ENCODE data around the gene ZNF81. TPM values are rescaled to one million over a fixed set of nuclear protein-coding genes. Genes with fewer than 3 reads are reported as not detected.

The ZNF81 gene
- total and polyA plus RNA-seq, 10 donors, result 1.2 to 17.1 (median 12.9) TPM

DNA sequence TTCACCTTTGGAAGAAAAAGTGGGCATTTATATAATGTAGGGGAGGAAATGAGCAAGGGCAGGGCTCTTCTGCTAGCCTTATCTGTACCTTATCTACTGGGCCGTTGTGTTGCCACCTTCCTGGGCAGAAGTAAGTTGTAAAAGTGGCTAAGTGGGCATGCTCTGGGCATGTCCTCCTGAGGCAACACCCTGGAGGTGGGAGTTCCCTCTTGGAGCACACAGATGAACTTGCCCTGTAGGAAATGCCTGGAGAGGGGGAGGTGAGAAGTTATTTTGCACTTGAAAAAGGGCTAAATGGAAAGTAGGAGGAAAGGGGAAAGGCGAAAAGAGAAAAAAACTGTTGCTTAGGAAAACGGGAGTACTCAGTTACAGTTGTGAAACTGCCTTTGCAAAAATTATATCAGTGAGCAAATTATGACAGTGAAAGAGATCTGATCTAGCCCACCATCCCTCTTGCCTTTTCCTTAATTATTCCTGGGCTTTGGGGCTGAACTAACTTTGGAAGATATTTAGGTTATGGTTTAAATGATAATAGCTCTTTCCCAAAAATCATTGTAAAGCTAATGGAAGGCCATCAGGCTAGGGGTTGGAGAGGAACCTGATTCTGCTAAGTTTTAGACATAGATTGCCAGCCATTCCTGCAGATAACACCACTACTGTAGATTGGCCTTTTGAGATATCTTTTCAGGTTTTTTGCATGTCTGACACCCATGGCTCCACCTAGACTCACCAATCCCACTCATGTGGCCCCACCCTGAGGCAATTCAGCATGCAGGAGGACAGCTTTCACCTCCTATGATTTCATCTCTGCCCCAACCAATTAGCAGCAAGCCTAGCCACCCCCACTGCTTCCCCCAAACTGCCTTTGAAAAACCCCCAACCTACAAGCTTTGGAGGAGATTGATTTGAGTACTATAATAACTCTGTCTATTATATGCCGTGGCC lies 20.5 kb upstream of the ZNF81 start:
- no peak for DNase-seq

DNA sequence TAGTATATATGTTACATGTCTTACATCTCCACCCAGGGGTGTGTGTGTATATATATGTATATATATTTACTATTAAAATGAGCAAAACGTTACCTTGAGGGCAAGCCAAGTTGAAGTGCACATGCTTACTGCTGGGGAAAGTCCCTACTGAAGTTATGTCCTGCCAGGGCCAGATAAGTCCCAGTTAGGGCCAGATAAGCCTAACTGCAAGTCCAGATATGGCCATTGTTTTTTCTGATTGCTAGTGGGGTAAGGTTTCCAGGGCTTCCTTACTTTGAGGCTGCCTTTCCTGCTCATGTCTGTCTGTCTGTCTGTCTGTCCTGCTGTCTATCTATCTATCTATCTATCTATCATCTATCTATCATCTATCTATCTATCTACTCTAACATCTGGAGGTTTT lies 19.3 kb upstream of the ZNF81 start:
- intact Hi-C loops (cut with DNase I; ENCODE audit: low total_unique reads), result no loop called here
- Histone ChIP-seq H3K4me3 (no peak overlapping the region), H3K27me3 (replicated peaks in 1 of 7) (peaks cover 0 to 6% (median 0%) of the 10 kb centered on the region in 7 donors), H3K27ac (no peak overlapping the region), H3K36me3 (no peaks in the 10 kb centered on the region), H3K9me3 (no peaks in the 10 kb centered on the region), H3K4me1 (peaks cover 0 to 16% (median 0%) of the 10 kb centered on the region in 6 donors)
- no peak for DNase-seq
- TF ChIP-seq POLR2AphosphoS5 (IDR thresholded peaks at IDR 0.05), result no peak
- no peak for TF ChIP-seq POLR2A (IDR thresholded peaks at IDR 0.05)
- TF ChIP-seq, protein P1, sequence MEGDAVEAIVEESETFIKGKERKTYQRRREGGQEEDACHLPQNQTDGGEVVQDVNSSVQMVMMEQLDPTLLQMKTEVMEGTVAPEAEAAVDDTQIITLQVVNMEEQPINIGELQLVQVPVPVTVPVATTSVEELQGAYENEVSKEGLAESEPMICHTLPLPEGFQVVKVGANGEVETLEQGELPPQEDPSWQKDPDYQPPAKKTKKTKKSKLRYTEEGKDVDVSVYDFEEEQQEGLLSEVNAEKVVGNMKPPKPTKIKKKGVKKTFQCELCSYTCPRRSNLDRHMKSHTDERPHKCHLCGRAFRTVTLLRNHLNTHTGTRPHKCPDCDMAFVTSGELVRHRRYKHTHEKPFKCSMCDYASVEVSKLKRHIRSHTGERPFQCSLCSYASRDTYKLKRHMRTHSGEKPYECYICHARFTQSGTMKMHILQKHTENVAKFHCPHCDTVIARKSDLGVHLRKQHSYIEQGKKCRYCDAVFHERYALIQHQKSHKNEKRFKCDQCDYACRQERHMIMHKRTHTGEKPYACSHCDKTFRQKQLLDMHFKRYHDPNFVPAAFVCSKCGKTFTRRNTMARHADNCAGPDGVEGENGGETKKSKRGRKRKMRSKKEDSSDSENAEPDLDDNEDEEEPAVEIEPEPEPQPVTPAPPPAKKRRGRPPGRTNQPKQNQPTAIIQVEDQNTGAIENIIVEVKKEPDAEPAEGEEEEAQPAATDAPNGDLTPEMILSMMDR (IDR thresholded peaks at IDR 0.05 in 8 of 11, conservative IDR thresholded peaks at IDR 0.05 in 3 of 11), result no peak
- WGBS, 5 donors, result 0 to 14% (median 11%) methylated on average over 1 of the region's 1 CpG

More for the DNA sequence above, 20.5 kb upstream of the ZNF81 start:
- intact Hi-C loops (cut with DNase I; ENCODE audit: low total_unique reads), result no loop called here
- H3K9me3 ChIP-seq, result no peaks in the 10 kb centered on the region
- H3K27me3 ChIP-seq (replicated peaks in 1 of 7), result peaks cover 0 to 6% (median 0%) of the 10 kb centered on the region in 7 donors
- WGBS, 5 donors, result 39 to 43% (median 39%) methylated on average over 4 of the region's 4 CpGs
- no peak overlapping the region for H3K4me3 ChIP-seq
- H3K27ac ChIP-seq, result no peak overlapping the region
- TF ChIP-seq, protein P1 (IDR thresholded peaks at IDR 0.05 in 8 of 11, conservative IDR thresholded peaks at IDR 0.05 in 3 of 11), result no peak
- TF ChIP-seq POLR2A (IDR thresholded peaks at IDR 0.05), result no peak
- TF ChIP-seq POLR2AphosphoS5 (IDR thresholded peaks at IDR 0.05), result no peak
- H3K36me3 ChIP-seq, result no peaks in the 10 kb centered on the region
- peaks cover 0 to 16% (median 0%) of the 10 kb centered on the region in 6 donors for H3K4me1 ChIP-seq

DNA sequence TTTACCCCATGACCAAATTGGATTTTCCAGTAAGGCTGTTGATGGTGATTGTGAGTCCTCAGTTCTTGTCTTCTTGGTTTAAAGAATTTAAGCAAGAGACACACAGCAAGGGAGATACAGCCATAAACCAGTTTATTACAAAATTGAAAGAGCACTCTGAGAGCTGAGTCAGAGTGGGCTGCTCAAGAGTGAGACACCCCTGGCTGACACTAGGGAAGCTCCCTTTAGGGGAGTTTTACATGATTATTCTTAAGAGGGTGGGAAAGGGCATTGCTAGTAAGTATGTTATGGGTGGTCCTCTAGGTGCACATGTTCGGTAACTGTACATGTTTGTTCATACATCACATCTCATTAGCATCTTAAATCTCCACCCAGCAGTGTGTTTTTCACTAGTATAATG lies 18.8 kb upstream of the ZNF81 start:
- WGBS, 5 donors, result 82 to 94% (median 91%) methylated on average over 1 of the region's 1 CpG
- intact Hi-C loops (cut with DNase I; ENCODE audit: low total_unique reads), result no loop called here
- no peak for TF ChIP-seq POLR2A (IDR thresholded peaks at IDR 0.05)
- TF ChIP-seq POLR2AphosphoS5 (IDR thresholded peaks at IDR 0.05), result no peak
- TF ChIP-seq, protein P1 (IDR thresholded peaks at IDR 0.05 in 8 of 11, conservative IDR thresholded peaks at IDR 0.05 in 3 of 11), result no peak
- no peak for DNase-seq
- Histone ChIP-seq H3K9me3 (no peaks in the 10 kb centered on the region), H3K4me3 (no peak overlapping the region), H3K27me3 (replicated peaks in 1 of 7) (peaks cover 0 to 6% (median 0%) of the 10 kb centered on the region in 7 donors), H3K36me3 (no peaks in the 10 kb centered on the region), H3K27ac (no peak overlapping the region), H3K4me1 (peaks cover 0 to 16% (median 0%) of the 10 kb centered on the region in 6 donors)

DNA sequence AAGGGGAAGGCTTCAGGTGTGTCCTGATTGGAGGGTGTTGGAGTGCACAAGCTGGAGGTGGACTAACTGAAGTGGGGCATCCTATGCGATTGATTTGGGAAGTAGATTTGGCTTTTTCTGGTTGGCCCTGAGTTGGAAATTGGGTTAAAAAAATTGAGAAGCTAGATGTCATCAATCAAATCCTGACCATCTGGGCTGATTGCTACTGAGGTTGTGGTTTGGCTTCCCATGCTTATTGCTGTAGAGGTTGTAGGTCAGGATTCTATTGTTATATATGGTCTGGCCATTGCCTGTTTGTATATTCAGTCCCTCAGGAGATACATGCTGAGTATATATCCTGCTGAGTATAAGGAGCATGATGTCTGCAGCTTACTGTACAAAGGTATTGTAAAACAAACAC lies 7.7 kb upstream of the ZNF81 start:
- Histone ChIP-seq H3K36me3 (no peaks in the 10 kb centered on the region), H3K4me3 (no peak overlapping the region), H3K9me3 (no peaks in the 10 kb centered on the region), H3K4me1 (no peaks in the 10 kb centered on the region), H3K27me3 (replicated peaks in 1 of 7) (no peaks in the 10 kb centered on the region), H3K27ac (no peak overlapping the region)
- 43 to 68% (median 60%) methylated on average over 1 of the region's 1 CpG for WGBS, 5 donors
- intact Hi-C loops (cut with DNase I; ENCODE audit: low total_unique reads), result no loop called here
- no peak for TF ChIP-seq POLR2A (IDR thresholded peaks at IDR 0.05)
- TF ChIP-seq, protein P1 (IDR thresholded peaks at IDR 0.05 in 8 of 11, conservative IDR thresholded peaks at IDR 0.05 in 3 of 11), result no peak
- TF ChIP-seq POLR2AphosphoS5 (IDR thresholded peaks at IDR 0.05), result no peak
- no peak for DNase-seq

Measured in spleen (tissue), 11 donors.